HepG2 (cell line): ENCODE results near the gene DGKG.

ENCODE experiments used
- CBFB ChIP-seq: sonication (generic); formaldehyde crosslinking; IDR thresholded peaks from 2 replicates; pipeline ENCODE4 v1.4.0; 2020; ENCODE audit warnings: missing genetic modification reagents
- CREB1 ChIP-seq, 2 experiments: fragments of 450-650 bp in 1 of 2; IDR thresholded peaks; 2 replicates each; pipeline ENCODE4 v1.6.1; 2016 to 2017; ENCODE audit warnings: control low read depth in 1 of 2, mild to moderate bottlenecking in 1 of 2, missing compliant biosample characterization in 1 of 2, missing genetic modification characterization in 1 of 2
- CSRNP1 ChIP-seq: sonication (generic); formaldehyde crosslinking; IDR thresholded peaks from 2 replicates; pipeline ENCODE4 v1.8.1; 2023; ENCODE audit warnings: mild to moderate bottlenecking, missing genetic modification reagents
- JUN ChIP-seq: sonication (generic); formaldehyde crosslinking; IDR thresholded peaks from 2 replicates; pipeline ENCODE4 v1.4.0; 2020; ENCODE audit warnings: mild to moderate bottlenecking, missing genetic modification reagents
- KAT7 ChIP-seq: IDR thresholded peaks from 2 replicates; pipeline ENCODE4 v1.6.1; 2018; ENCODE audit warnings: borderline replicate concordance, missing compliant biosample characterization
- POLR2A ChIP-seq, 2 experiments: IDR thresholded peaks; 2 replicates each; pipeline ENCODE4 v1.6.1; 2011; ENCODE audit warnings: low read depth in 2 of 2, low read length in 2 of 2, mild to moderate bottlenecking in 1 of 2, moderate library complexity in 1 of 2; ENCODE audit not compliant: insufficient read depth in 1 of 2
- POLR2AphosphoS2 ChIP-seq: IDR thresholded peaks from 2 replicates; pipeline ENCODE4 v1.6.1; 2011; ENCODE audit warnings: low read depth, low read length, improper control_type of control experiment
- THRA ChIP-seq: sonication (generic); formaldehyde crosslinking; IDR thresholded peaks from 2 replicates; pipeline ENCODE4 v1.4.0; 2020; ENCODE audit warnings: missing genetic modification reagents, borderline replicate concordance
- ZC3H4 ChIP-seq: sonication (generic); formaldehyde crosslinking; IDR thresholded peaks from 2 replicates; pipeline ENCODE4 v1.4.0; 2020; ENCODE audit warnings: missing genetic modification reagents, borderline replicate concordance
- ZNF274 ChIP-seq: sonication (generic); formaldehyde crosslinking; IDR thresholded peaks from 2 replicates; pipeline ENCODE4 v1.5.1; 2020; ENCODE audit warnings: mild to moderate bottlenecking, missing genetic modification reagents

GRCh38 chr3:186127463-186127862 is 234.6 kb downstream of the DGKG start:
- TF ChIP-seq CSRNP1 (CRISPR knock-in tag), result no peak
- TF ChIP-seq ZNF274 (CRISPR knock-in tag), result no peak
- TF ChIP-seq CREB1 (IDR thresholded peaks at IDR 0.05), result no peak
- TF ChIP-seq CREB1 (CRISPR knock-in tag; IDR thresholded peaks at IDR 0.05), result no peak
- TF ChIP-seq JUN (CRISPR knock-in tag), result no peak
- no peak for TF ChIP-seq THRA
- TF ChIP-seq CBFB (CRISPR knock-in tag), result no peak
- no peak for TF ChIP-seq POLR2AphosphoS2
- no peak for TF ChIP-seq POLR2A (IDR thresholded peaks at IDR 0.05; ENCODE audit: insufficient read depth in 1 of 2, low read depth in 2 of 2, low read length in 2 of 2)
- TF ChIP-seq ZC3H4, result no peak
- no peak for TF ChIP-seq KAT7 (CRISPR knock-in tag)
